ENCODE data around the gene NRL. TPM values are rescaled to one million over a fixed set of nuclear protein-coding genes. Genes with fewer than 3 reads are reported as not detected.

The NRL gene
- total and polyA plus RNA-seq, 2 donors (not counting 1 experiment from before 2014, with no cell fraction given): 0.45 to 0.99 TPM

- no peaks in the 10 kb centered on the region for H3K4me1 ChIP-seq (ENCODE audit: control insufficient read depth, extremely low read depth, insufficient read depth, low read length)
- H3K79me2 ChIP-seq (ENCODE audit: control insufficient read depth, insufficient read depth, low read length): no peaks in the 10 kb centered on the region
- DNase-seq (ENCODE audit: low read depth in 2 of 2): no peak
- TF ChIP-seq CTCF (conservative IDR thresholded peaks at IDR 0.05 in 1 of 2, IDR thresholded peaks at IDR 0.05 in 1 of 2; ENCODE audit: low read depth in 1 of 2, low read length in 2 of 2): no peak
- no peak for TF ChIP-seq EZH2 (IDR thresholded peaks at IDR 0.05; ENCODE audit: low read length, missing control alignments)
- H3K27me3 ChIP-seq (ENCODE audit: control insufficient read depth, insufficient read depth, low read length): no peaks in the 10 kb centered on the region
- no peaks in the 10 kb centered on the region for H4K20me1 ChIP-seq (ENCODE audit: control insufficient read depth, extremely low read depth, insufficient read depth, low read length)
- H2AFZ ChIP-seq (ENCODE audit: low read length): no peak overlapping the region
- no peak overlapping the region for H3K4me2 ChIP-seq (ENCODE audit: extremely low read depth, insufficient read depth, low read length)
- no peak overlapping the region for H3K4me3 ChIP-seq (replicated peaks in 1 of 4; ENCODE audit: control extremely low read depth in 1 of 4, insufficient read depth in 1 of 4, low read depth in 3 of 4, low read length in 4 of 4)
- no peak overlapping the region for H3K27ac ChIP-seq (ENCODE audit: insufficient read depth, low read length)
- H3K9me3 ChIP-seq (ENCODE audit: control insufficient read depth, insufficient read depth, low read depth, low read length): no peaks in the 10 kb centered on the region
- no peak overlapping the region for H3K9ac ChIP-seq (ENCODE audit: insufficient read depth, low read length)
- peaks cover under 1% of the 10 kb centered on the region for H3K36me3 ChIP-seq (ENCODE audit: control insufficient read depth, insufficient read depth, low read length)
These were observed 11.3 kb downstream of the NRL start for GRCh38 chr14:24103451-24103850.

GRCh38 chr14:24102357-24103048, 12.2 kb downstream of the NRL start:
- TF ChIP-seq EZH2 (IDR thresholded peaks at IDR 0.05; ENCODE audit: low read length, missing control alignments) (no peak), CTCF (conservative IDR thresholded peaks at IDR 0.05 in 1 of 2, IDR thresholded peaks at IDR 0.05 in 1 of 2; ENCODE audit: low read depth in 1 of 2, low read length in 2 of 2) (no peak)
- H2AFZ ChIP-seq (ENCODE audit: low read length): no peak overlapping the region
- DNase-seq (ENCODE audit: low read depth in 2 of 2): no peak
- no peaks in the 10 kb centered on the region for H3K4me1 ChIP-seq (ENCODE audit: control insufficient read depth, extremely low read depth, insufficient read depth, low read length)
- peaks cover 2% of the 10 kb centered on the region for H3K36me3 ChIP-seq (ENCODE audit: control insufficient read depth, insufficient read depth, low read length)
- no peak overlapping the region for H3K4me3 ChIP-seq (replicated peaks in 1 of 4; ENCODE audit: control extremely low read depth in 1 of 4, insufficient read depth in 1 of 4, low read depth in 3 of 4, low read length in 4 of 4)
- H4K20me1 ChIP-seq (ENCODE audit: control insufficient read depth, extremely low read depth, insufficient read depth, low read length): no peaks in the 10 kb centered on the region
- H3K79me2 ChIP-seq (ENCODE audit: control insufficient read depth, insufficient read depth, low read length): no peaks in the 10 kb centered on the region
- no peak overlapping the region for H3K27ac ChIP-seq (ENCODE audit: insufficient read depth, low read length)
- H3K9me3 ChIP-seq (ENCODE audit: control insufficient read depth, insufficient read depth, low read depth, low read length): no peaks in the 10 kb centered on the region
- no peak overlapping the region for H3K9ac ChIP-seq (ENCODE audit: insufficient read depth, low read length)
- H3K27me3 ChIP-seq (ENCODE audit: control insufficient read depth, insufficient read depth, low read length): no peaks in the 10 kb centered on the region
- H3K4me2 ChIP-seq (ENCODE audit: extremely low read depth, insufficient read depth, low read length): no peak overlapping the region

- H3K27me3 ChIP-seq (ENCODE audit: control insufficient read depth, insufficient read depth, low read length): no peaks in the 10 kb centered on the region
- H2AFZ ChIP-seq (ENCODE audit: low read length): no peak overlapping the region
- no peak for DNase-seq (ENCODE audit: low read depth in 2 of 2)
- TF ChIP-seq CTCF (conservative IDR thresholded peaks at IDR 0.05 in 1 of 2, IDR thresholded peaks at IDR 0.05 in 1 of 2; ENCODE audit: low read depth in 1 of 2, low read length in 2 of 2) (no peak), EZH2 (IDR thresholded peaks at IDR 0.05; ENCODE audit: low read length, missing control alignments) (no peak)
- H3K4me1 ChIP-seq (ENCODE audit: control insufficient read depth, extremely low read depth, insufficient read depth, low read length): no peaks in the 10 kb centered on the region
- H3K36me3 ChIP-seq (ENCODE audit: control insufficient read depth, insufficient read depth, low read length): peaks cover 2% of the 10 kb centered on the region
- no peak overlapping the region for H3K9ac ChIP-seq (ENCODE audit: insufficient read depth, low read length)
- no peak overlapping the region for H3K4me2 ChIP-seq (ENCODE audit: extremely low read depth, insufficient read depth, low read length)
- H4K20me1 ChIP-seq (ENCODE audit: control insufficient read depth, extremely low read depth, insufficient read depth, low read length): no peaks in the 10 kb centered on the region
- H3K79me2 ChIP-seq (ENCODE audit: control insufficient read depth, insufficient read depth, low read length): no peaks in the 10 kb centered on the region
- no peaks in the 10 kb centered on the region for H3K9me3 ChIP-seq (ENCODE audit: control insufficient read depth, insufficient read depth, low read depth, low read length)
- no peak overlapping the region for H3K27ac ChIP-seq (ENCODE audit: insufficient read depth, low read length)
- H3K4me3 ChIP-seq (replicated peaks in 1 of 4; ENCODE audit: control extremely low read depth in 1 of 4, insufficient read depth in 1 of 4, low read depth in 3 of 4, low read length in 4 of 4): no peak overlapping the region
These were observed 13.7 kb downstream of the NRL start for GRCh38 chr14:24100982-24101494.

Data from fibroblast of lung (primary cell).